Chondrocyte (in vitro differentiated cells): Measurements from ENCODE around the gene FAR2. TPM values are rescaled to one million over a fixed set of nuclear protein-coding genes. Genes with fewer than 3 reads are reported as not detected.
"Not testable (repeated sequence)": the region's sequence is repeated elsewhere in the genome, so short reads cannot be mapped to it uniquely, and the experiment has no call there.

ENCODE experiments used
- DNase-seq: peaks from one replicate; pipeline ENCODE4 v3.0.0; 2021; ENCODE audit warnings: mixed read lengths, low spot score
- H3K27ac Mint-ChIP-seq: one replicate; pipeline ENCODE4 v1.8.0; 2021; ENCODE audit warnings: mild to moderate bottlenecking, moderate library complexity, mixed read lengths; ENCODE audit not compliant: unreplicated experiment
- H3K27me3 Mint-ChIP-seq: 2 replicates; pipeline ENCODE4 v1.8.0; 2021; ENCODE audit warnings: low read depth, mixed read lengths
- H3K36me3 Mint-ChIP-seq: 2 replicates; pipeline ENCODE4 v1.8.0; 2021; ENCODE audit warnings: low read depth, mixed read lengths
- H3K4me1 Mint-ChIP-seq: 2 replicates; pipeline ENCODE4 v1.8.0; 2021; ENCODE audit warnings: low read depth, mild to moderate bottlenecking, mixed read lengths
- H3K4me3 Mint-ChIP-seq: one replicate; pipeline ENCODE4 v1.8.0; 2021; ENCODE audit warnings: mild to moderate bottlenecking, moderate library complexity, mixed read lengths; ENCODE audit not compliant: unreplicated experiment
- H3K9me3 Mint-ChIP-seq: 2 replicates; pipeline ENCODE4 v1.8.0; 2021; ENCODE audit warnings: low read depth, mixed read lengths
- CTCF ChIP-seq: fragments of 200-600 bp; sonication (generic); IDR thresholded peaks from 2 replicates; pipeline ENCODE4 v1.5.0; 2021; ENCODE audit warnings: antibody characterized with exemption, mild to moderate bottlenecking, moderate library complexity
- total RNA-seq: library from RNA; stranded (reverse); gene quantifications from 3 replicates; pipeline ENCODE4 v1.2.1, GENCODE V29; 2021

FAR2 gene
- total RNA-seq, 1 donor from 2014 or later: 19.6 TPM

GRCh38 chr12:29380536-29381523 is 231.8 kb downstream of the FAR2 start, which contains the start of gene ERGIC2:
ERGIC2 (minus strand) TSS chr12:29381172; CDS start chr12:29371633, 9,539 bp downstream.
- no peak for DNase-seq
- TF ChIP-seq CTCF: peak; percentile 6
- peaks cover 3% of the 10 kb centered on the region for H3K9me3 Mint-ChIP-seq
- H3K4me3 Mint-ChIP-seq: peak within 1 kb of the TSS; percentile 92
- H3K36me3 Mint-ChIP-seq: peaks cover 2% of the 10 kb centered on the region
- H3K27ac Mint-ChIP-seq: peak within 1 kb of the TSS; percentile 97
- H3K27me3 Mint-ChIP-seq: no peaks in the 10 kb centered on the region
- H3K4me1 Mint-ChIP-seq: peaks cover 28% of the 10 kb centered on the region

DNA sequence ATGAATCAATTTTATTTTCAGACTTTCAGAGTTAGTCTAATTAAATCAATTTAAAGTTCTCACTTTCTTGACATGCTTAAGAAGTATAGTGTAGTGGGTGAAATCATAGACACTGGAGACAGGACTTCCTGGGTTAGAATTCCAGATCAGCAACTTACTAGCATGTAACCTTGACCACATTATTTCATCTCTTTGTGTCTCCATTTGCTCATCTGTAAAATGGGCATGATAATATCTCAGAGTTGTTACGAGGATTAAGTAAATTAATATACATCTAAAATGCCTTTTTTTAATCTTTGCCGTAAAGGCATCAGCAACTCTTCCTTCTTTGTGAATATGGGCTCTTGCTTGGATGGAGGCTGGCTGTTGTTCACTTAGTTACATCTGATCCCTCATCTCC is 233.2 kb downstream of the FAR2 start:
- no peak overlapping the region for H3K27ac Mint-ChIP-seq
- TF ChIP-seq CTCF: no peak
- no peaks in the 10 kb centered on the region for H3K27me3 Mint-ChIP-seq
- H3K36me3 Mint-ChIP-seq: no peaks in the 10 kb centered on the region
- no peak overlapping the region for H3K4me3 Mint-ChIP-seq
- peaks cover 28% of the 10 kb centered on the region for H3K4me1 Mint-ChIP-seq
- DNase-seq: no peak
- H3K9me3 Mint-ChIP-seq: no peaks in the 10 kb centered on the region

DNA sequence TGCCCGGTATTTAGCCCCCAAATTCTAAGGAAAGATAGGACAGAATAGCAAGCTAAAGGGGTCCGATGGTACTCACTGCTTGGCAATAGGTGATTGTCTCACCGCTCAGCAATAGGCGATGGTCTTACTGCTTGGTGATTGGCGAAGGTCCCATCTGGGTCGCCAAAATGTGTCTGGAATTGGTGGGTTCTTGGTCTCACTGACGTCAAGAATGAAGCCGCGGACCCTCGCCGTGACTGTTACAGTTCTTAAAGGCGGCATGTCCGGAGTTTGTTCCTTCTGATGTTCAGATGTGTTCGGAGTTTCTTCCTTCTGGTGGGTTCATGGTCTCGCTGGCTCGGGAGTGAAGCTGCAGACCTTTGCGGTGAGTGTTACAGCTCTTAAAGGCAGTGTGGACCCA is 236.1 kb downstream of the FAR2 start:
- H3K9me3 Mint-ChIP-seq, DNase-seq, H3K27me3 Mint-ChIP-seq, H3K36me3 Mint-ChIP-seq, H3K4me3 Mint-ChIP-seq, H3K27ac Mint-ChIP-seq: not testable (repeated sequence)
- peaks cover 11% of the 10 kb centered on the region for H3K4me1 Mint-ChIP-seq

Other genes with a start within 250 kb of the FAR2 start
- gene ERGIC2, start 231.9 kb downstream of the FAR2 start, total RNA-seq: 73.4 to 106 TPM (median 74.4 TPM) in 3 replicates